ENCODE results near the gene ZBTB7B.
A peak's percentile ranks its signal among the peaks of the same experiment; 100 is the strongest.

Gene ZBTB7B

DNA sequence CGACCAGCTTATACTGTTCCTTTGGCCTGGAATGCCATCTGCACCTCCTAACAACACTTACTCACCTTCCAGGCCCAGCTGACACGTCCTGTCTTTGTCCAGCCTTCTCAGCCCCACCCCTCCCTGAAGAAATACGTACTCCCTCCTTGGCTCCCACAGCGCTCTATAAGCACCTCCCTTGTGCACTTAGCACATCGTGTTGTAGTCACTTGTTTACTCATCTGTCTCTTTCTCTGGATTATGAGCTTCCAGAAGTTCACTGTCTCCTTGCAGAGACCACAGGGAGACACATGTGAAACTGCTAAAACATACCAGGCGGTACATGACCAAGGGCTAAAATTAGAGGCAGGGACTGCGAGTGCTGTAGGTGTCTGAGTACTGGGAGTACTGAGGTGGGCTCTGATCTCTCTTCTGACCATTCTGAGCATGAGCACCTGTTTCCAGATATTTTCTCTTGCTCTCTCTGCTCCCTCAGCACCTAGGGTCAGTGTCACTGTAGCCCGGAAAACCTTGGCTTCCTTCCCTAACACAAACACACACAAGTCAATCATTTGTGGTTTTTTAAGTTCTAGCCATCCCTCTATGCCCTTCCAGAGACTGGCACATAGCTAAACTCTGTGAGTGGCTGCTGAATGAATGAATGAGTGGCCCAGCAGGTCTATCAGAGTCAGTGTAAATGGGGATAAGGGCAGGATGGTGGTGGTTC, 36.2 kb downstream of the ZBTB7B start:
- no peak for DNase-seq (ENCODE audit: low spot score)

DNA sequence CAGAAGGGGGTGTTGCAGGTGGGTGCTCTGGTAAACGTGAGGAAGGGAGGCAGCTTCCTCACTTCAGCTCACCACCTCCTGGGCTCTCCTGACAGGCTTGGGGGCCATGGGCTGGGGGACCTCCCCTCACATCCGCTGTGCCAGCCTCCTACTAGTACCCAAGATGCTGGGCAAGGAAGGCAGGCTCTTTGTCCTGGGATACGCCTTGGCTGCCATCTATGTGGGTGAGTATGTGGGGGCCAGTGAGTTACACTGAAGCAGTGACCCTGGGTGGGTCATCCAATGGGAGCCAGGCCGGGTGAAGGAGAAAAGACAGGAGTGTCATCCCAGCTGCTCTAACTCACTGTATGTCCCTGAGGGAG, 36.7 kb downstream of the ZBTB7B start:
- DNase-seq (ENCODE audit: low spot score): no peak

DNA sequence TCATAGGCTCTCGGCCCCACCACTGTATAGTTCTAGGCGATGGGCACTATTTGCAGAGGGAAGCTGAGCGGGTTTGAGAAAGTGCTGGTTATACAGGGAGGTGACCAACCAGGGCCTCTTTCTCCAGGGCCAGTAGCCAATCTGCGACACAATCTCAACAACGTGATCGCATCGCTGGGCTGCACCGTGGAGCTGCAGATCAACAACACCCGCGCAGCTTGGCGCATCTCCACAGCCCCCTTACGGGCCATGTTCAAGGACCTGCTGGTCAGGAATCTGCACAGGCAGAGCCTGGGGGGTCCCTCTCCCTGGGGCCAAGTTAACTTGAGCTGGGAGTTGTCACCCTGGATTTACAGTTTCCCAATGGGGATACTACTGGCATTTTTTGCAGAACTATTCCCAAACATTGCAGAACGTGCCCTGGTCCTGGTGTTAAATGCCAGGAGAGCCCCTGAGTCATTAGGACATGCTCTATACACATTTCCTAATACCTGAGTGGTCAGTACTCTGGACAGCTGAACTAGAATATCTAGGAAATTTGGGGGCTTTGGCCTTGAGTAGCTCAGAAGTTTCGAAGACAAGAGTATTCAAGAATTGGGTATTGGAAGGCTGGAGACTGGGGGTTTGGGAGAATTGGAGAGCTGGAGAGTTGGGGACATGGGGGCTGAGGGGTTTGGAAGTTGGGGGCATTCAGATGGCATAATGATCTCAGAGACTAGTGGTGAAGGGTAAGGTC, 37.9 kb downstream of the ZBTB7B start:
- no peak for DNase-seq (ENCODE audit: low spot score)

GRCh38 chr1:155042789-155043188, 40.2 kb downstream of the ZBTB7B start:
- no peak for DNase-seq (ENCODE audit: low spot score)

GRCh38 chr1:155043301-155043702, 40.7 kb downstream of the ZBTB7B start:
- DNase-seq (ENCODE audit: low spot score): no peak

DNA sequence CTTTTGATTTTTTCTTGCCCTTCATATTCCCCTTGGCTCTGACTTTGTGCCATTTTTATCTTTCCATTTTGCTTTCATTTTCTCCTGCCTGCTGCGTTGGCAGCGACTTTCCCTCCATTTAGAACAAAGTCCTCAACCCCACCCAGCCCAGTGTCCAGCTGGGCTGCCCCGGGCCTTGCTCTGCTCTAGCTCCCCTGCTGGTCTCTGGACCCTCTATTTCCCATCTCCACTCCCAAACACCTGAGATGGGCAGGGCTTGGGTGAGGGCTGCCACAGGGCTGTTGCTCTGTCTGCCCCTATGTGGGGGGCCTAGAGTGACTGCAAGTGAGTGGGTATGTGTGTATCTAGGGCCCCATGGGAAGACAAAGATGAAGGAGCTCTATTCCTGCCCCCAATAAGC, 41.2 kb downstream of the ZBTB7B start:
- no peak for DNase-seq (ENCODE audit: low spot score)

GRCh38 chr1:155044365-155044764, 41.8 kb downstream of the ZBTB7B start:
- no peak for DNase-seq (ENCODE audit: low spot score)

GRCh38 chr1:155044812-155045657, 42.4 kb downstream of the ZBTB7B start:
- DNase-seq (ENCODE audit: low spot score): peak; percentile 84

- DNase-seq (ENCODE audit: low spot score): no peak
Measured at GRCh38 chr1:155048449-155049334, 46.1 kb downstream of the ZBTB7B start.

GRCh38 chr1:155049651-155050559, 47.3 kb downstream of the ZBTB7B start:
- peak; percentile 21 for DNase-seq (ENCODE audit: low spot score)

DNA sequence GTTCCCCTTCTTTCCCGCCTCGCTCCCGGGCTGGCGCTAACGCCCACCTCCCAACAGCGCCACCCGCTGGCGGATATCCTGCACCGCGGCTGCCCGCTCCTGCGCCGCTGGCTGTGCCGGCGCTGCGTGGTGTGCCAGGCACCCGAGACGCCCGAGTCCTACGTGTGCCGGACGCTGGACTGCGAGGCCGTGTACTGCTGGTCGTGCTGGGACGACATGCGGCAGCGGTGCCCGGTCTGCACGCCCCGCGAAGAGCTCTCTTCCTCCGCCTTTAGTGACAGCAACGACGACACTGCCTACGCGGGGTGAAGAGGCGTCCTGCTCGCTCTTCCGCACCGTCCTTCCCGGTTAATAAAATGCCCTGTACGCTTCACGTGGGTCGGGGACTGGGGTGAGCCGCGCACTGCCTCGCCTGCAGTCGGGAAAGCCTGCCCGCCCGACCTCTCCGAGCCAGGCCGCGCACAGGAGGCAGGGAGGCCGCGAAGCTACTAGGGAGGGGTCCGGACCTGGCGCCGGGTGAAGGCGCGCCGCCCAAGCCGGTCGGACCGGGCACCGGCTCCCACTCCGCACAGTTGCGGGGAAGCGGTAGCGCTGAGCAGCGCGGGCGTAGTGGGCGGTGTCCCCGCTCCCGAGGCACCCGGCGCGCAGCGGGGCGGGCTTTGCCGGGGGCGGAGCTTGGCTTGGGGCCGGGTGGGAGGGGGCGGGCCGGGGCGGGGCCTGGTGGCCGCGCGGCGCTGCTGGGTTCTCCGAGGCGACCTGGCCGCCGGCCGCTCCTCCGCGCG, 48.1 kb downstream of the ZBTB7B start, which contains the start of gene ADAM15:
ADAM15 (plus strand) TSS at position 757 of the 782 bp plus-strand sequence. CDS start 71 bp downstream, outside the sequence.
- DNase-seq (ENCODE audit: low spot score): peak; percentile 75

- no peak for DNase-seq (ENCODE audit: low spot score)
Measured at GRCh38 chr1:155051342-155051776, 48.8 kb downstream of the ZBTB7B start.

DNA sequence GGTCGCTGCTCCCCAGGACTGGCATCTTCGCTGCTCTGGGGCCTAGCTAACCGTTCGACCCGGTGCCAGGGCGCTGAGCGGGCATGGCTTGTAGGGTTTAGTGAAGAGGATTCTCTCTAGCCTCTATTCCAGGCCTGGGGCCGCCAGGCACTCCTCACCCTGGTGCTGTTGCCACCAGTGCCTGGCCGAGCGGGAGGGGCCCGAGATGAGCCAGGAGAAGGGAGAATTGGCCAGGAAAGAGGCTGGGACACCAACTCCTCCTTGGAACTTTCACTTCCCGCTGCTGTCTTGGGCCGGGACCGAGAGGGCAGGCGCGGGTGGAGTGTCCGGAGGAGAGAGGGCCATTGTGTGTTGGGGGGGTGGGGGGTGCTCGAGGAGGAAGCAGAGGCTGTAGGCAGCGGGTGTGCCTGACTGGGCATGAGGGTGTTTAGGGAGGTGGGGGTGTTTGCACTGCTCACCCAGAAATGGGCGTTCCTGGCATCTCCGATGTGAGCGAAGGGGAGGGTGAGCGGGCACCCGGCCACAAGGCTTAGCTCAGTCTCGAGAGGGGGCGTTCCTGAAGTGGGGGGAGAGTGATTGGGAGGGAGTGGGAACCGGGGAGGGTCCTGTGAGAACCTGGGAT, 49.3 kb downstream of the ZBTB7B start:
- DNase-seq (ENCODE audit: low spot score): peak; percentile 44

DNA sequence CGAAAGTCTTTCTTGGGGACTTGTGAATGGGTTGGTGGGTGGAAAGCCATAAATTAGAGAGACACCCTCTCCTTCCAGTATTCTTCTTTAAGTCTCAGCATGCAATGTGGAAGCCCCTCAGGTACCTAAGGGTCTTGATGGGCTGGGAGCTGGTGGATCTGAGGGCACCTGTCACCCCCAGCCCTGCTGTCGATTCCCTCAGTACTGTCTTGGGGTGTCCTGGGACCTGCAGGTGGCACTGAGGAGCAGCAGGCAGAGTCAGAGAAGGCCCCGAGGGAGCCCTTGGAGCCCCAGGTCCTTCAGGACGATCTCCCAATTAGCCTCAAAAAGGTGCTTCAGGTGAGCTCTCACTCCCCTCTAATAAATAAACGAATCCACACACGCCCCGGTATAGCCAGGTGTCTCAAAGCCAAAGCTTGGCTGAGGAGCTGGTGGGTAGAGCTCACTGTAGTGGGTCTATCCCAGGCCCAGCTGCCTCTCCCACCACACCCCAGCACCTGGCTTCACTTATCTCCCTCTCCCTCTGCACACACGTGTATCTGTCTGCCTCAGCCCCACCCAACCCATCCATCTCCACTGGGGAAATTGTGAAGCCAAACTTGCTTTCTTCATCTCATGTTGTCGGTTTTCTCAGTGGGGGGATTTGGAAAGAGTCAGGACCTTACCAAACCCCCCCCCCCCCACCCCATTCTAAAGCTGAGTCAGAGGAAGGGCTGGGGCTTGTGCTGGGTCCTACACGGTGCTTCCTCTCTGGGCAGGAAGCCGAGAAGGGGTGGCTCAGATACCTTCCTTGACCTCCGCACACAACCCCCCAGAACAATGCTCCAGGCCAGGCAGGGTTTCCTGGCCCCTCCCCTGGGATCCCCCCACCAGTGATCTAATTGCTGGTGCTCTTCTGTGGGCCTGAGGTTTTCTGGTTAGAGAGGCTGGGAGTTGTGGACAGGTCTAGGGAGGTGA, 50.1 kb downstream of the ZBTB7B start:
- DNase-seq (ENCODE audit: low spot score): peak; percentile 83

DNA sequence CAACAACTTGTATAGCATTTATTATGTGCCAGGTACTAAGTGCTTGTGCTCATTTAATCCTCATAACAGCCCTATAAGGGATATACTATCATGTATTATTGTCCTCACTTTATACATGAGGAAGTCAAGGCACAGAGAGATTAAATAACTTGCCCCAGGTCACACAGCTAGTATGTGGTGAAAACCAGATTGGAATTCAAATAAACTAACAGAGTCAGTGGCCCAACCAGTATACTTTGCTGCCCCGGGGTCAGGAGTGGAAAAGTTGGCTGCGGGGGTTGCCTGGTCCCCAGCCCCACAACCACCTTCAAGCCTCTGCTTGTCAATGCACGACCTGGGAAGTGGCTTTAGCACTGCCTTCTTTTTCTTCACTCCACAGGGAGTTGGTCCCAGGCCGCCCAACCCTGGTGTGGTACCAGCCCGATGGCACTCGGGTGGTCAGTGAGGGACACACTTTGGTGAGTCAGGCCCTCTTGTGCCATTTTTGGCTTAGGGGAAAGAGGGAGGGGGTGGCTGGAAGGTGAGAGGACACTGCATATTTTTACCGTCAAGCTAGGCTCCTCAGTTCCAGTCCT, 51.0 kb downstream of the ZBTB7B start:
- DNase-seq (ENCODE audit: low spot score): no peak

- DNase-seq (ENCODE audit: low spot score): no peak
Measured at GRCh38 chr1:155057104-155057503, 54.5 kb downstream of the ZBTB7B start.

- DNase-seq (ENCODE audit: low spot score): no peak
Measured at GRCh38 chr1:155057788-155058211, 55.2 kb downstream of the ZBTB7B start.

- DNase-seq (ENCODE audit: low spot score): no peak
Measured at GRCh38 chr1:155060736-155061135, 58.1 kb downstream of the ZBTB7B start.
